HEK293T (cell line): ENCODE results near the gene LPGAT1.

Experiments used
- ARNT ChIP-seq: fragments of 450-650 bp; IDR thresholded peaks from 2 replicates; pipeline ENCODE4 v1.6.1; 2017; ENCODE audit warnings: mild to moderate bottlenecking
- ELF4 ChIP-seq: fragments of 450-650 bp; IDR thresholded peaks from 2 replicates; pipeline ENCODE4 v1.6.1; 2017; ENCODE audit warnings: antibody characterized with exemption
- FOXA1 ChIP-seq: fragments of 450-650 bp; IDR thresholded peaks from 2 replicates; pipeline ENCODE4 v1.6.1; 2016; ENCODE audit warnings: mild to moderate bottlenecking
- FOXM1 ChIP-seq: fragments of 450-650 bp; IDR thresholded peaks from 2 replicates; pipeline ENCODE4 v1.6.1; 2017; ENCODE audit warnings: mild to moderate bottlenecking, borderline replicate concordance
- HDGF ChIP-seq: fragments of 450-650 bp; IDR thresholded peaks from 2 replicates; pipeline ENCODE4 v1.6.1; 2017; ENCODE audit warnings: antibody characterized with exemption, borderline replicate concordance
- LEF1 ChIP-seq: fragments of 450-650 bp; IDR thresholded peaks from 2 replicates; pipeline ENCODE4 v1.6.1; 2017; ENCODE audit warnings: mild to moderate bottlenecking, borderline replicate concordance
- PKNOX1 ChIP-seq: fragments of 450-650 bp; IDR thresholded peaks from 2 replicates; pipeline ENCODE4 v1.6.1; 2016
- SP1 ChIP-seq: fragments of 450-650 bp; IDR thresholded peaks from 2 replicates; pipeline ENCODE4 v1.6.1; 2017
- TARDBP ChIP-seq: fragments of 450-650 bp; IDR thresholded peaks from 2 replicates; pipeline ENCODE4 v1.6.1; 2016
- ZNF384 ChIP-seq: fragments of 450-650 bp; IDR thresholded peaks from 2 replicates; pipeline ENCODE4 v1.6.1; 2016

- TF ChIP-seq TARDBP = no peak
- no peak for TF ChIP-seq ARNT
- no peak for TF ChIP-seq ZNF384
- TF ChIP-seq HDGF = no peak
- TF ChIP-seq FOXA1 = no peak
- no peak for TF ChIP-seq PKNOX1
- no peak for TF ChIP-seq LEF1
- TF ChIP-seq SP1 = no peak
- no peak for TF ChIP-seq ELF4
- TF ChIP-seq FOXM1 = no peak
Observed at GRCh38 chr1:211843507-211844298, 13.1 kb upstream of the LPGAT1 start.
